Stimulated activated CD4-positive, alpha-beta T cell treated with anti-CD3 and anti-CD28 coated beads, Interleukin-2, amount 100 ng/mL, for 4 hours (primary cell): ENCODE data around the gene RCN2.
A peak's percentile ranks its signal among the peaks of the same experiment; 100 is the strongest.

Experiments used
- DNase-seq: peaks from one replicate; pipeline ENCODE4 v3.0.0-alpha.2; 2020; ENCODE audit warnings: low read depth

The RCN2 gene

DNA sequence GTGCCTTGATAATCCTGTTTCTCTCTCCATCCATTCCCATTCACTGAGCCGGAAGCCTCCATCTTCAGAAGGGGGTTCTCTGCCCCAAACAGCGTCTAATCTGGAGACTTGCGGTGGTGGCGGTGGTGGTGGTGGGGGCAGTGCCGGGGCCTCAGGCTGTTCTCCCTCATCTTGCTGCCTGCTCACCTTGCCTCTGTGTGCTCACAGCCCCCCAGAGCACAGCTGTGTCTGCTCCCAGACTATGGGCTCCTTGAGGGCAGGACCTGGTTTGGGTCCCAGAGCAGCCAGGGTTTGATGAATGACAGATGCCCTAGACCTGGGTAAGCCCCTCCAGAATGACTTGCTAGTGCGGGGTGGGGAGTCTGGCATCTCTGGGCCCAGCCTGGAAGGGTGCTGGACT is 62.9 kb downstream of the RCN2 start:
- no peak for DNase-seq

DNA sequence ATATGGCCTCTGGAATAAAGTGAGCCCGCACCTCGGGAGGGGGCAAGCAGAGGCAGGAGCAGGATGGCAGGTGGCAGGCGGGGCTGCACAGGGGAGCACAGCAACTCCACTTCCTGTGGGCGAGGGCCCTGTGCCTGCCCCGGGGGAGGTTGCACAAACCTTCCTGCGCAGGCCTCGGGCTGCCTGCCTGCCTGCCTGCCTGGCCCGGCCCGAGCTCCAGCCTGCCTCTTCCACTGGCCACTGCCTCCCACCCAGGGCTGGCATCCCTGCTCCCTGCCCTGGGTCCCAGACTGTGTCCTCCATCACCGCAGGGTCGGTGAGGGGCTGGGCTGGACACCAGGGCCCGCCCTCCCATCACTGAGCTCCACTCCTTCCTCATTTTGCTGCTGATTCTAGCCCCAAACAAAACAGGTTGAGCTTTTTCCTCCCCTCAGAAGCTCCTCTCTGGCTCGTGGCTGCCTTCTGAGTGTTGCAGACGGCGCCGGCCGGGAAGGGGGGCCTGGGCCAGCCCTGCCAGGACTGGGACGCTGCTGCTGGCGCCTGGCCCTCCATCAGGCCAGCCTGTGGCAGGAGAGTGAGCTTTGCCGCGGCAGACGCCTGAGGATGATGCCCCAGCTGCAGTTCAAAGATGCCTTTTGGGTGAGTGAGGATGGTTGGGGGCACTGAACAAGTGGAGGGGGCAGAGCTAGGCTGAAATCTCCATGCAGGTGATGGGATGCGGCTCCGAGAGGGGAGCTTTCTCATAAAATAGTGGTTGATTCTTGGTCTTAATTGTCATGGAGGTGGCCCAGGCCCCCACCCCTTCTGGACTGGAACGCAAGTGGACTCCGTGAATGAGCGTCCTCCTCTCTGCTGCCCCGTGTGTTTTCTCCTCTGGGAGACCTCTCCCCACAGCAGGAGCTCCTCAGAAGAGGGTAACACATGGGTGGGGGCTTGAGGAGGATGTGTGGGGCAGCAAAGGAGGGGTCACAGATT is 63.7 kb downstream of the RCN2 start, which contains the start of gene PSTPIP1:
PSTPIP1 (plus strand) TSS at position 156 of the 975 bp plus-strand sequence; CDS start at position 604, 448 bp downstream.
- DNase-seq = peak; percentile 49

DNA sequence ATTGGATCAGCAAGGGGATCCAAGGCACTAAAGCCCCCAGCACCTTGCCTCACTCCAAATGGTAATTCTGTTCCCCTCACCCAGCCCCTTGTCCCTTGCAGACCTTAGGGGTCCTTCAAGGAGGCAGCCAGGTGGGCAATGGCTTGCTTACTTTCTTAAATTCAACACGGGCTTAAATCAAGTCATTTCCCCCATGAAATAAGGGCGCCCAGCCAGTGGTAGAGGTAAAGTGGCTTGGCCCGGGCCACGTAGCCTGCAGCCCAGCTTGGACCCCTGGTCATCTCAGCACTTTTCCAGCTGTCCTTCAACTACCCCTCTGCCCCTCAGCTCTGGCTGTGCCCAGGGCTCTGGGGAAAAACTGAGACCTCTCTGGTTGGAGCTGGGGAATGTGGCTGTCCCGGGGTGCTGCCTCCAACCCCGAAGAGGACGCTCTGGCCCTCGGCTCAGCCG is 64.6 kb downstream of the RCN2 start:
- DNase-seq = no peak

DNA sequence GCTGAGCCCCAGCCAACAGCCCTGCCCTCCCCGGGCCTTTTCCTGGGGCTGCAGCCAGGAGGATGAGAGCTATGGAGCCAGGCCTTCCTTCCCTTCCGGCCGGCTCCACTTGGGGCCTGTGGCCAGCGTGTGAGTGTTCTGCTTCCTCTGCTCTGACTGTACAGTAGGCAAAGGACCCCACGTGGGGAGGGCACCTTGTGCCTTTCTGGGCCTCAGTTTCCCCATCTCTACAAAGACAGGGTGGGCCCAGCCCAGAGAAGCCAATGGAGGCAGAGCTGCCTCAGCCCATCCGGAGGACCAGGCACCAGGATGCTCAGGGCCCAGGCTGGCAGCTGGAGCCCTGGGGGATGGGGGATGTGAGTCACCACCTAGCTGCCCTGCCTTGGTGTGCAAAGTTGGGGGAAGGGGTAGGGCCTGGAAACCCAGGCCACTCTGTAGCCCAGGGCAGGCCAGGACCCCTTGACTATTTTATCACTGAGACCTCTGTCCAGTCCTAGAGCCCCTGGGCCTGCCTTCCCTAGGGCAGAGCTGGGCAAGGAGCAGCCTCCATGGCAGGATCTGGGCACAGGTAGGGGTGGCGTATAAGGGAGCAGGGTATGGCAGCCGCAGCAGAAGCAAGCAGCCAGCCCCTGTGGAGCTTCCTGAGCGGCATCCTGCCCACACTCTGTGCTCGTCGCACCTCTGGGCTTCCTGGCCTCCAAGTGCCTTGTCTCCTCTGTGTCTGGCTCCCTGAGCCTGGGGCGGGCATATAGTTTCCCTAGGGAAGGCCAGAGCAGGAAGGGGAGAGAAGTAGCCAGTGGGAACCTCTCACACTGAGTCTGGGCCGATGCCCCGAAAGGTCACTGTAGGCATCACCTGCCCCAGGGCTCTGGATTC is 65.2 kb downstream of the RCN2 start:
- DNase-seq = peak; percentile 55

DNA sequence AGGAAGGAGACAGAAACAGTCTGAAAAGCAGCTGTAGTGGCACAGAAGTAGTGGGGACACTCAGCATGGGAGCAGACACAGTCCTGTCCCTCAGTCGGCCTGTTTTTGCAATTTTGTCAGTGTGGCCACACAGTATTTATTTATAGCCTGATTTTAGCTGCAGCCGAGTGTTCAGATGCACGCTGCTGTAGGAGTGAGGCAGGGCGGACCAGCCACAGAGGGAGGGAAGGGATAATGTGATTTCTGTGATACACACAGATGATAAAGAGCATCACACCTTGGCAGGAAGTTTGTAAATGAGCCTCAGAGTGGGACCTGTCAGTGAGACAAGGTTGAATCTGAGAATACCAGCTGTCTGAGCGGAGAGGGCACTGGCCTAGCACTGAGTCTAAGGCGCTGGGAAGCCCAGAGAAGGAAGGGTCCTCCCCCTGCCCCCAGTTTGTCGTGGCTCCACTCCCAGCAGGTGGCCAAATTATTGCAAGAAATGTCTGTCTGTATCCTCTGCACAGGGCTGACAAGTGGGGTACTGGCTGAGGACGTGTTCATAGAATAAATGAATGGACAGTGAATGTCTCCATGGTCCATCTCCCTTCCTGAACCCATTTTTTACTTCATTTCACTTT is 67.2 kb downstream of the RCN2 start:
- DNase-seq = no peak

DNA sequence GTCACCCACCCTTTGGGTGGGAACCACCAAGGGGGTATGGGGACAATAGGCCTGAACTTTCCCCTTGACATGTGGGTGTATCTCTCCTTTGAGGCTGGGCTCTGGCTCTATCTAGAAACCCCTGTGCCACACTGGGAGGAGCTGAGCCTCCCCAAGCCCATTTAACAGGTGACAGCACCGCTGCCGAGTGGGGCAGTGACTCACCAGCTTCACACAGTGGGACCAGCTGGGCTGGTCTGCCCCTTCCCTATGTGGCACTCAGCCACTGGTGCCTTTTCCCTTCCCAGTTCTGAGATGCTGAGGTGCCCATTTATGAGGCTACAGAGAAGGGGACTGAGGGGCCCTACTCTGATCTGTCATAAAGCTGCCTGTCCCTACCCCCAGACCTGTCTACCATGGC is 68.4 kb downstream of the RCN2 start:
- no peak for DNase-seq

DNA sequence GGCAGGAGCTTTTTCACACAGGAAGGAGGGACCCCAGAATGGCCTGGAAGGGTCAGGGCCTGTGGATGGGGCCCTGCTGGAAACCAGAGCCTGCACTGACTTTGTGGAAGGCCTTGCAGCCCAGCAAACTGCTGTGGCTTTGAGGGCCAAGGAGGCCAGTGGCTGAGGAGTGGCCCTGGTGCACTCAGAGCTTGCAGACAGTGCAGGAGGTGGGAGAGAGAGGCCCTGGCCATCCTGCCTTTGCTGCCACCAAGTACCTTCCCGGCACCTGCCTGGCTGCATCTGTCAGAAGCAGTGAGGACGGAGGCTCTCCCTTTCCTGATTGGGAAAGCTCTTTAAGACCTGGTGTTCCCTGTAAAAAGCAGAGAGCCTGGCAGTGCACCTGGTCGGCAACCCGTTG is 69.8 kb downstream of the RCN2 start:
- no peak for DNase-seq

DNA sequence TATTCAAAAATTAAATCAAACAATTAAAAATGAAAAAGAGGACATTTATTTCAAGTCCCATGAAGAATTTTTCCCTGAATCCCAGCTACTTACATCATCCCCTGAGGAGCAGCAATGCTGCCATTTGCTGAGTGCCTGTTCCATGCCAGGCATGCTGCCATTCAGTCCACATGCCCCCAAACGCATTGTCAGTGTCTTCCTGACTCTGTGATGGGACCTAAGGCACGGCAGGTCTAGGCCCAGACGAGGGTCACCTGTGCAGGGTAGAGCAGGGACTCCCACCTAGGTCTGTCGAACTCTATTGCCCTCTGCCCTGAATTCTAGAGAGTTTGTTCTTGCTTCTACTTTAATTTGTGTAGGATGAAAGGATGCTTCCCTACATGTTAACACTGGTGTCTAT is 70.4 kb downstream of the RCN2 start:
- DNase-seq = no peak

DNA sequence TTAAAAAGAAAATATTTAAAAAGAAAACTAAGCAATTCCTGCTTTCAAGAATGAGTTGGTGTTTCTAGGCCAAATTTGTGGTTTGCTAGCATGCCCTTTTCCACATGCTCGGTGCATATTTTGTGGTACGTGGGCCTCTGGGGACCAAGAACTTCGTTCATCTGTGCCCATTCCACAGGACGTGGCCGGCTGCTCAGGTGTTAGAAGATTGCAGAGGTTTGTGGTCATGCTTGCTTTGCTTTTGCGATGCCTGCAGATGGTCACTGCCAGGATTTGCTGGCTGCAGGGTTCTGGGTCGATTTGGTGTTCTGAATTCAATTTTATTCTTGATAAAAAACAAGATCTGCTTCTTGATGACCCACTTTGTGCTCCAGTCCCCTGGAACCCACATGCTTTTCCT is 70.9 kb downstream of the RCN2 start:
- no peak for DNase-seq

DNA sequence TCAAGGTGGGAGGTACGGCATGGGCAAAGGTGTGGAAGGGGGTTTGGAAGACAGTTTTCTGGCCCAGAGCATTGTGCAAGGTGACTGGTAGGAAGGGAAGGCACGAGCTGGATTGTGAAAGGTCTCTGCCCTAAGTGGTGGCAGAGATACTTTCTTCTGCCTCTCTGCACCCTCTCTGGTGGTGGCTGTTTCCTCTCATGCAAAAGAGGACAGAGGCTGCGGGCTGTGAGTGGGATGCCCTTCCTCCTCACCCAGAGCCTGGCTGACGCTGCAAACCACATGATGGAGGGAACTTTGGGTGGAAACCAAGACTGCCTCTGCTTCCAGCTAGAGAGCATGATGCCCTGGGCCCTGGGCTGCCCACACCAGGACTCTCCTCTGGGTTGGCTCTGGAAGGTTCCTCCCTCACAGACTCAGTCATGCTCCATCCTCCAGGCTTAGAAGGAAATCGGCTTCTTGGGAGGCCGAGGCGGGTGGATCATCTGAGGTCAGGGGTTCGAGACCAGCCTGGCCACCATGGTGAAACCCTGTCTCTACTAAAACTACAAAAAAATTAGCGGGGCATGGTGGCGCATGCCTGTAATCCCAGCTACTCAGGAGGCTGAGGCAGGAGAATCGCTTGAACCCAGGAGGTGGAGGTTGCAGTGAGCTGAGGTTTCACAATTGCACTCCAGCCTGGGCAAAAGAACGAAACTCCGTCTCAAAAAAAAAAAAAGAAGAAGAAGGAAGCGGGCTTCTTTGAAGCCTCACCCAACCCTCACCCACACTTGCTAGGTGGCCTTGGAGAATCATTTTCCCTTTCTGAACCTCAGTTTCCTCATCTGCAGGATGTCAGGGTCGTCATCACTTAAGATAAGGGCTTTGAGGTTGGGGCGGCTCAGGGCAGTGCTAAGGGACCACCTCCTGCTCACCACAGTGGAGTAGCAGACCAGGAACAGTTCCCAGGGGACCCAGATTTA is 71.7 kb downstream of the RCN2 start:
- DNase-seq = peak; percentile 61
